Caco-2 (cell line): ENCODE data around the gene TOMT. TPM values are rescaled to one million over a fixed set of nuclear protein-coding genes. Genes with fewer than 3 reads are reported as not detected.

Source experiments
- BruUV-seq: library from RNA; stranded (reverse); fragments of 400-500 nt; replicated peaks from 2 replicates; lab custom pipeline; 2021; lab: Mats Ljungman, UMichigan
- CTCF ChIA-PET: fragments of 300-600 bp; sonication (Branson Sonifier 250); formaldehyde crosslinking; loops from one replicate; lab custom pipeline; 2022; ENCODE audit warnings: antibody characterized with exemption; lab: Charles Lee
- POLR2A ChIA-PET: fragments of 300-600 bp; sonication (Branson Sonifier 250); formaldehyde crosslinking; loops from one replicate; lab custom pipeline; 2022; ENCODE audit warnings: antibody characterized with exemption; lab: Charles Lee
- DNase-seq, 2 experiments: peaks; one replicate each; pipeline versions ENCODE4 v3.0.0 to v3.0.0-alpha.2; 2020 to 2022
- H3K27me3 ChIP-seq: replicated peaks from 2 replicates; pipeline ENCODE4 v1.6.0; 2011; ENCODE audit warnings: low read length; ENCODE audit not compliant: control insufficient read depth, insufficient read depth
- H3K36me3 ChIP-seq: 2 replicates; pipeline ENCODE4 v1.5.1; 2011; ENCODE audit warnings: low read length; ENCODE audit not compliant: control insufficient read depth, insufficient read depth
- H3K4me1 ChIP-seq: fragments of 250-450 bp; sonication (Bioruptor Pico); 2 replicates; pipeline ENCODE4 v1.5.1; 2020; ENCODE audit warnings: mild to moderate bottlenecking
- H3K4me3 ChIP-seq: 2 replicates; pipeline ENCODE4 v1.5.1; 2011; ENCODE audit warnings: low read depth, mild to moderate bottlenecking, control low read depth, low read length
- H3K9me3 ChIP-seq: fragments of 250-450 bp; sonication (Bioruptor Pico); 2 replicates; pipeline ENCODE4 v1.5.1; 2020; ENCODE audit warnings: mild to moderate bottlenecking, moderate library complexity
- H3K27ac Mint-ChIP-seq: one replicate; pipeline ENCODE4 v1.8.0; 2022; ENCODE audit warnings: mixed read lengths; ENCODE audit not compliant: unreplicated experiment
- H3K27me3 Mint-ChIP-seq: one replicate; pipeline ENCODE4 v1.8.0; 2022; ENCODE audit warnings: mixed read lengths; ENCODE audit not compliant: insufficient read depth, unreplicated experiment
- H3K36me3 Mint-ChIP-seq: one replicate; pipeline ENCODE4 v1.8.0; 2022; ENCODE audit warnings: mild to moderate bottlenecking, mixed read lengths; ENCODE audit not compliant: insufficient read depth, unreplicated experiment
- H3K4me1 Mint-ChIP-seq: one replicate; pipeline ENCODE4 v1.8.0; 2022; ENCODE audit warnings: low read depth, mixed read lengths; ENCODE audit not compliant: unreplicated experiment
- H3K4me3 Mint-ChIP-seq: one replicate; pipeline ENCODE4 v1.8.0; 2022; ENCODE audit warnings: mild to moderate bottlenecking, moderate library complexity, mixed read lengths; ENCODE audit not compliant: unreplicated experiment
- H3K9me3 Mint-ChIP-seq: one replicate; pipeline ENCODE4 v1.8.0; 2022; ENCODE audit warnings: mixed read lengths; ENCODE audit not compliant: unreplicated experiment
- CTCF ChIP-seq, 2 experiments: fragments of 200-600 bp in 1 of 2; IDR thresholded peaks; 1 replicate in 1 of 2; 2 replicates in 1 of 2; pipeline versions ENCODE4 v1.5.1 to v1.8.0; 2011 to 2022; ENCODE audit warnings: antibody characterized with exemption in 1 of 2, control low read depth in 1 of 2, inconsistent platforms in 1 of 2, low read depth in 1 of 2, low read length in 1 of 2, mild to moderate bottlenecking in 1 of 2, moderate library complexity in 1 of 2; ENCODE audit not compliant: insufficient read depth in 1 of 2, severe bottlenecking in 1 of 2, unreplicated experiment in 1 of 2
- intact Hi-C: fragments of 100-400 bp; cut with micrococcal nuclease; formaldehyde crosslinking; loops from one replicate; pipeline ENCODE4 v1.10.0; 2022; ENCODE audit not compliant: unreplicated experiment
- total RNA-seq: library from RNA; stranded (reverse); gene quantifications from 2 replicates; pipeline ENCODE4 v1.2.3, GENCODE V29; 2022

Gene TOMT
- total RNA-seq, 1 experiment from 2014 or later: not detected

- H3K36me3 ChIP-seq: no peaks in the 10 kb centered on the region
- no TSS peak for BruUV-seq
- no peak overlapping the region for H3K4me3 Mint-ChIP-seq
- peaks cover 5% of the 10 kb centered on the region for H3K4me1 Mint-ChIP-seq
- TF ChIP-seq CTCF (IDR thresholded peaks at IDR 0.05; ENCODE audit: insufficient read depth in 1 of 2, low read depth in 1 of 2, low read length in 1 of 2, severe bottlenecking in 1 of 2, unreplicated experiment in 1 of 2): no peak
- no peaks in the 10 kb centered on the region for H3K36me3 Mint-ChIP-seq
- CTCF ChIA-PET: interaction anchor here (1.4 to 1.6 kb wide), 2 partner anchors 46 to 295 kb away, joined by 4 read pairs; no protein-coding TSS in a partner anchor
- no peak overlapping the region for H3K4me3 ChIP-seq
- no peak for DNase-seq
- peaks cover 3% of the 10 kb centered on the region; the same call in 1 of the 2 replicates for H3K4me1 ChIP-seq
- peaks cover 9% of the 10 kb centered on the region for H3K9me3 Mint-ChIP-seq
- H3K27me3 Mint-ChIP-seq: peaks cover 3% of the 10 kb centered on the region
- H3K27ac Mint-ChIP-seq: no peak overlapping the region
- no peaks in the 10 kb centered on the region for H3K27me3 ChIP-seq
- POLR2A ChIA-PET: no interaction called here
- intact Hi-C loops: no loop called here
- no peaks in the 10 kb centered on the region for H3K9me3 ChIP-seq
Measured at GRCh38 chr11:72135891-72136683, 30.4 kb downstream of the TOMT start.

- POLR2A ChIA-PET: no interaction called here
- BruUV-seq: no TSS peak
Measured at GRCh38 chr11:72136684-72137262, 31.0 kb downstream of the TOMT start.

More at GRCh38 chr11:72136684-72137262, 31.0 kb downstream of the TOMT start:
- H3K27ac Mint-ChIP-seq: no peak overlapping the region
- H3K36me3 ChIP-seq: no peaks in the 10 kb centered on the region
- H3K4me3 Mint-ChIP-seq: no peak overlapping the region
- no peaks in the 10 kb centered on the region for H3K27me3 ChIP-seq
- no peak for DNase-seq
- H3K9me3 Mint-ChIP-seq: peaks cover 9% of the 10 kb centered on the region
- intact Hi-C loops: no loop called here
- peaks cover 3% of the 10 kb centered on the region for H3K27me3 Mint-ChIP-seq
- H3K36me3 Mint-ChIP-seq: no peaks in the 10 kb centered on the region
- TF ChIP-seq CTCF (IDR thresholded peaks at IDR 0.05; ENCODE audit: insufficient read depth in 1 of 2, low read depth in 1 of 2, low read length in 1 of 2, severe bottlenecking in 1 of 2, unreplicated experiment in 1 of 2): no peak
- peaks cover 9% of the 10 kb centered on the region for H3K4me1 Mint-ChIP-seq
- H3K4me1 ChIP-seq: peaks cover 3% of the 10 kb centered on the region; the same call in 1 of the 2 replicates
- no peak overlapping the region for H3K4me3 ChIP-seq
- CTCF ChIA-PET: interaction anchor here (1.6 kb wide), 1 partner anchor 294 kb away, joined by 4 read pairs; no protein-coding TSS in a partner anchor
- no peaks in the 10 kb centered on the region for H3K9me3 ChIP-seq
